Mesodermal cell (in vitro differentiated cells): ENCODE data around the gene HIGD1B.

ENCODE experiments used
- H3K27ac ChIP-seq: 2 replicates; pipeline ENCODE4 v1.7.0; 2013; ENCODE audit warnings: mild to moderate bottlenecking, low read depth, low read length, moderate library complexity; ENCODE audit not compliant: severe bottlenecking
- H3K36me3 ChIP-seq: 2 replicates; pipeline ENCODE4 v1.7.1; 2013; ENCODE audit warnings: mild to moderate bottlenecking, low read length, moderate library complexity; ENCODE audit not compliant: control insufficient read depth, insufficient read depth
- H3K4me1 ChIP-seq: one replicate; pipeline ENCODE4 v1.7.1; 2013; ENCODE audit warnings: mild to moderate bottlenecking, low read length; ENCODE audit not compliant: insufficient read depth, control insufficient read depth, poor library complexity, severe bottlenecking
- H3K4me3 ChIP-seq: 2 replicates; pipeline ENCODE4 v1.7.0; 2013; ENCODE audit warnings: low read length, control low read depth, mild to moderate bottlenecking; ENCODE audit not compliant: insufficient read depth, poor library complexity, severe bottlenecking; ENCODE audit errors: extremely low read depth
- H3K9me3 ChIP-seq: 2 replicates; pipeline ENCODE4 v1.7.1; 2013; ENCODE audit warnings: mild to moderate bottlenecking, low read length, moderate library complexity; ENCODE audit not compliant: control insufficient read depth
- WGBS, 2 experiments: methylation state at CpG; one replicate each; pipeline ENCODE4 v1.1.5; 2013; ENCODE audit warnings: missing lambda C conversion rate in 2 of 2; ENCODE audit not compliant: insufficient coverage in 2 of 2; 5-methylcytosine and 5-hydroxymethylcytosine counted together

Gene HIGD1B

GRCh38 chr17:44862278-44862914 is 14.7 kb downstream of the HIGD1B start:
- H3K9me3 ChIP-seq: no peaks in the 10 kb centered on the region
- WGBS, 2 experiments: 91 to 93% methylated on average over 7 to 9 of the region's 9 CpGs
- no peak overlapping the region for H3K27ac ChIP-seq
- H3K4me3 ChIP-seq: no peak overlapping the region
- H3K4me1 ChIP-seq: no peaks in the 10 kb centered on the region
- H3K36me3 ChIP-seq: peaks cover 88% of the 10 kb centered on the region

- Histone ChIP-seq H3K27ac (no peak overlapping the region), H3K4me1 (no peaks in the 10 kb centered on the region), H3K36me3 (peaks cover 88% of the 10 kb centered on the region), H3K9me3 (no peaks in the 10 kb centered on the region), H3K4me3 (no peak overlapping the region)
- WGBS, 2 experiments: 97% methylated on average over 11 to 12 of the region's 12 CpGs
Measured at GRCh38 chr17:44863061-44863918, 15.6 kb downstream of the HIGD1B start.

DNA sequence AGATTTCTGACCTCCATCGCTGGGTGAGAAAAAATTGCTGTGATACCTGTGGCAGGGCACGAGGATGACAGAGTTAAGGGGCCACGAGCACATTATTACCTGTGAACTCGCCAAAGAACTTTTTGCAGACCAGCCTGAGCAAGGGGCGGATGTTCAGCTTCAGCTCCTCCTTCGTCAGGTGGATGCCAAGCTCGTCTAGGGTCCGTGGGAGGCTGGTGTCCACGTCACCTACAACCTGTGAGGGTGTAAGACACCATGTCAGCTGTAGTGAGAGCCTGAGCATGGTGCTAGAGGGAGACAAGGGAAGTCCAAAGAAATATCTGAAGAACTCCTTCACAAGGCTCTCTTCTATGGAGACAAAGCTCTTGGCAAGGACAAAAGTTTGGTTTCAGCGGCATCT is 17.1 kb downstream of the HIGD1B start:
- Histone ChIP-seq H3K36me3 (peaks cover 88% of the 10 kb centered on the region), H3K27ac (no peak overlapping the region), H3K9me3 (no peaks in the 10 kb centered on the region), H3K4me1 (no peaks in the 10 kb centered on the region), H3K4me3 (no peak overlapping the region)
- 89% methylated on average over 6 to 10 of the region's 10 CpGs for WGBS, 2 experiments

DNA sequence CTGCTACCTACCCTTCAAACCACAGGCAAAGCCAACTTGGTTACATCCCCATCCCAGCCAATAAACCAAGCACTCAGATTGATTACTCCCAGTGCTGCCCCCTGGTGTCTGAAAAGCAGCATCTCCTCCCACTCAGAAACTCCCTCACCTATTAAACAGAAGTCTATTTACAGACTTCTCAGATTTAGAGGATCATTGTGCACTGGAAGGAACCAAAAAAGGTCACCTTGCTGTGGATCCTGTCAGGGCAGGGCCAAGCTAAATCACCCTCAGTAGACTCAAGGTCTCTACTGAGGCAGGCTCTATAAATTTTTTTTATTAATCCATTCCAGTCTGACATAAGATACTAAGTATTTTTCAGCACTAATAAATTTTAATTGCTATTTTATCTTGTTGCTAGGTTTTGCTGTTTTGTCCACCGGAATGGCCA is 17.6 kb downstream of the HIGD1B start:
- Histone ChIP-seq H3K9me3 (no peaks in the 10 kb centered on the region), H3K27ac (no peak overlapping the region), H3K36me3 (peaks cover 88% of the 10 kb centered on the region), H3K4me1 (no peaks in the 10 kb centered on the region), H3K4me3 (no peak overlapping the region)
- no CpG with 5 or more reads among the region's 1 CpG for WGBS, 2 experiments

- Histone ChIP-seq H3K9me3 (no peaks in the 10 kb centered on the region), H3K36me3 (peaks cover 87% of the 10 kb centered on the region), H3K4me1 (no peaks in the 10 kb centered on the region), H3K4me3 (no peak overlapping the region), H3K27ac (no peak overlapping the region)
- WGBS, 2 experiments: 90 to 95% methylated on average over 6 of the region's 6 CpGs
Measured at GRCh38 chr17:44865931-44866330, 18.2 kb downstream of the HIGD1B start.

GRCh38 chr17:44867841-44868240 is 20.2 kb downstream of the HIGD1B start:
- Histone ChIP-seq H3K27ac (no peak overlapping the region), H3K9me3 (no peaks in the 10 kb centered on the region), H3K4me3 (no peak overlapping the region), H3K36me3 (peaks cover 90% of the 10 kb centered on the region), H3K4me1 (no peaks in the 10 kb centered on the region)
- 94 to 100% methylated on average over 2 of the region's 3 CpGs for WGBS, 2 experiments

- H3K4me3 ChIP-seq: no peak overlapping the region
- peaks cover 93% of the 10 kb centered on the region for H3K36me3 ChIP-seq
- H3K4me1 ChIP-seq: no peaks in the 10 kb centered on the region
- no peak overlapping the region for H3K27ac ChIP-seq
- no peaks in the 10 kb centered on the region for H3K9me3 ChIP-seq
- 95 to 100% methylated on average over 11 to 12 of the region's 12 CpGs for WGBS, 2 experiments
Measured at GRCh38 chr17:44871556-44871955, 23.9 kb downstream of the HIGD1B start.

- Histone ChIP-seq H3K27ac (no peak overlapping the region), H3K4me1 (no peaks in the 10 kb centered on the region), H3K9me3 (no peaks in the 10 kb centered on the region), H3K36me3 (peaks cover 93% of the 10 kb centered on the region), H3K4me3 (no peak overlapping the region)
- 91 to 95% methylated on average over 9 of the region's 9 CpGs for WGBS, 2 experiments
Measured at GRCh38 chr17:44872131-44872768, 24.6 kb downstream of the HIGD1B start.

DNA sequence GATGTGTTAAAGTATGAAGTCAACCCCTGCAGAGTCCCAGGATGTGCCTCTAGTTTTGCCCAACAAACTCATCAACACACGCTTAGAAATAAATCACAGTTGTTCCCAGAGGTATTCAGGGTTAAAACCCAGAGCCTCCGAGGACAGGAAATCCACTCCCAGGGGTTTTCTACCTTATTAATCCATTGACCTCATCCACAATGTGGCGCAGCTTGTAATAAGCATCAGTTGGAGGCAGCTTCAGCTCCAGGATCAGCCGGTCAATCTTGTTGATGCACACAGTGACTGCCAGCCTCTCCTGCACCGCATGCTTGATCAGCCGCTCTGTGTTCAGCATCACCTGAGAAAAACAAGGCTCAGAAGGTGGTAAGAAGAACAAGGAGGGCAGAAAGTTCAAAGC is 28.1 kb downstream of the HIGD1B start:
- Histone ChIP-seq H3K36me3 (peaks cover 84% of the 10 kb centered on the region), H3K27ac (no peak overlapping the region), H3K4me1 (no peaks in the 10 kb centered on the region), H3K9me3 (no peaks in the 10 kb centered on the region), H3K4me3 (no peak overlapping the region)
- WGBS, 2 experiments: 96 to 97% methylated on average over 5 to 6 of the region's 6 CpGs

- H3K4me3 ChIP-seq: no peak overlapping the region
- no peaks in the 10 kb centered on the region for H3K9me3 ChIP-seq
- no peaks in the 10 kb centered on the region for H3K4me1 ChIP-seq
- H3K36me3 ChIP-seq: peaks cover 81% of the 10 kb centered on the region
- H3K27ac ChIP-seq: no peak overlapping the region
- 91 to 95% methylated on average over 3 to 4 of the region's 5 CpGs for WGBS, 2 experiments
Measured at GRCh38 chr17:44877121-44877520, 29.4 kb downstream of the HIGD1B start.
